K562 (cell line): ENCODE results near the gene TF. TPM values are rescaled to one million over a fixed set of nuclear protein-coding genes. Genes with fewer than 3 reads are reported as not detected.

Experiments
- BCL6 ChIP-seq: fragments of 250-450 bp; sonication (Bioruptor Pico); IDR thresholded peaks from 2 replicates; pipeline ENCODE4 v1.4.0; 2020
- CBX8 ChIP-seq: fragments of 200-600 bp; sonication (generic); IDR thresholded peaks from 2 replicates; pipeline ENCODE4 v1.6.1; 2012; ENCODE audit warnings: borderline replicate concordance, mixed run types, low read depth, mild to moderate bottlenecking, moderate library complexity, mixed read lengths, low read length, control low read depth, inconsistent platforms; ENCODE audit not compliant: poor library complexity, severe bottlenecking; ENCODE audit errors: extremely low read depth
- KLF1 ChIP-seq: fragments of 450-650 bp; IDR thresholded peaks from 2 replicates; pipeline ENCODE4 v1.6.1; 2016; ENCODE audit warnings: missing genetic modification characterization, missing compliant biosample characterization
- NFE2 ChIP-seq: IDR thresholded peaks from 2 replicates; pipeline ENCODE4 v1.6.1; 2014; ENCODE audit warnings: antibody characterized with exemption, low read depth
- RBM22 ChIP-seq: fragments of 200-400 bp; formaldehyde crosslinking; IDR thresholded peaks from 2 replicates; pipeline ENCODE4 v1.6.1; 2018; ENCODE audit warnings: low read length, low read depth; ENCODE audit not compliant: poor library complexity, severe bottlenecking
- SMARCC2 ChIP-seq: fragments of 450-650 bp; IDR thresholded peaks from 2 replicates; pipeline ENCODE4 v1.6.1; 2017; ENCODE audit warnings: antibody characterized with exemption, moderate library complexity, mild to moderate bottlenecking, low read depth
- ZBED1 ChIP-seq: IDR thresholded peaks from 2 replicates; pipeline ENCODE4 v1.6.1; 2014
- polyA plus RNA-seq, 8 experiments: library from polyadenylated mRNA; depleted of rRNA in 4 of 8; stranded (reverse) in 5 of 8; unstranded in 3 of 8; fragments of >200 nt; fragmentation: Nextera tagmentation in 2 of 8; fragmentation: Illumina TruSeq in 1 of 8; extraction: Ambion mirVana in 2 of 8; extraction: Trizol in 1 of 8; gene quantifications; 2 replicates each; pipeline versions ENCODE4 v1.2.1 to v1.2.3, GENCODE V29; 2011 to 2014; ENCODE audit warnings: inconsistent platforms in 1 of 8, missing spikeins in 1 of 8
- total RNA-seq, 7 experiments: library from RNA; depleted of rRNA in 6 of 7; stranded (reverse); fragments of >200 nt in 6 of 7; fragmentation: Illumina TruSeq in 2 of 7; extraction: Trizol in 2 of 7; gene quantifications; 2 replicates each; pipeline versions ENCODE4 v1.2.1 to v1.2.3, GENCODE V29; 2011 to 2021; ENCODE audit warnings: low replicate concordance in 1 of 7
- TF ChIP-seq, protein P1 (sequence below), 2 experiments: fragments of 450-650 bp in 1 of 2; sonication (generic) in 1 of 2; formaldehyde crosslinking in 1 of 2; IDR thresholded peaks; 2 replicates each; pipeline versions ENCODE4 v1.7.1 to v1.9.0; 2016 to 2022; ENCODE audit warnings: inconsistent platforms in 1 of 2, mild to moderate bottlenecking in 1 of 2, missing genetic modification reagents in 1 of 2

TF gene
- total and polyA plus RNA-seq, 9 of the 15 experiments (the other 6 are each of a cell fraction or from before 2014, with no cell fraction given), result 0.09 to 9.2 (median 3.1) TPM

DNA sequence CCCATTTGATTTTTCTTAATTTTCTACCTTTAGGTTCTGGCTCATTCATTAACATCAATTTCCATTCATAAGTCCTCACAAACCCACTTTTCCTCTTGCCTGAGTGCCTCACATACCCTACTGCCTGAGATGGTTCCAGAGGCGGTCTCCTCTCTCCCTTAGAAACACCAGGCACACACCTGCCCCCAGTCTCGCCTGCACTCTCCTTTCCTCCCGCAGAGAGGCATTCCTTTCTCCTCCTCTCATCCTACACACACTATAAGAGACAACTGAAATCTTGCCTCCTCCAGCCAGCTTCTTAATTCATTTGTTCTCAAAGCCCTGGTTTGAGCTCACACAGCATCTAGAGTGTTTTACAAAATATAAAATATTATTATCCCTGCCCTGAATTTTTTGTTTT is 27.5 kb downstream of the TF start (continued):
- TF ChIP-seq, protein P1, sequence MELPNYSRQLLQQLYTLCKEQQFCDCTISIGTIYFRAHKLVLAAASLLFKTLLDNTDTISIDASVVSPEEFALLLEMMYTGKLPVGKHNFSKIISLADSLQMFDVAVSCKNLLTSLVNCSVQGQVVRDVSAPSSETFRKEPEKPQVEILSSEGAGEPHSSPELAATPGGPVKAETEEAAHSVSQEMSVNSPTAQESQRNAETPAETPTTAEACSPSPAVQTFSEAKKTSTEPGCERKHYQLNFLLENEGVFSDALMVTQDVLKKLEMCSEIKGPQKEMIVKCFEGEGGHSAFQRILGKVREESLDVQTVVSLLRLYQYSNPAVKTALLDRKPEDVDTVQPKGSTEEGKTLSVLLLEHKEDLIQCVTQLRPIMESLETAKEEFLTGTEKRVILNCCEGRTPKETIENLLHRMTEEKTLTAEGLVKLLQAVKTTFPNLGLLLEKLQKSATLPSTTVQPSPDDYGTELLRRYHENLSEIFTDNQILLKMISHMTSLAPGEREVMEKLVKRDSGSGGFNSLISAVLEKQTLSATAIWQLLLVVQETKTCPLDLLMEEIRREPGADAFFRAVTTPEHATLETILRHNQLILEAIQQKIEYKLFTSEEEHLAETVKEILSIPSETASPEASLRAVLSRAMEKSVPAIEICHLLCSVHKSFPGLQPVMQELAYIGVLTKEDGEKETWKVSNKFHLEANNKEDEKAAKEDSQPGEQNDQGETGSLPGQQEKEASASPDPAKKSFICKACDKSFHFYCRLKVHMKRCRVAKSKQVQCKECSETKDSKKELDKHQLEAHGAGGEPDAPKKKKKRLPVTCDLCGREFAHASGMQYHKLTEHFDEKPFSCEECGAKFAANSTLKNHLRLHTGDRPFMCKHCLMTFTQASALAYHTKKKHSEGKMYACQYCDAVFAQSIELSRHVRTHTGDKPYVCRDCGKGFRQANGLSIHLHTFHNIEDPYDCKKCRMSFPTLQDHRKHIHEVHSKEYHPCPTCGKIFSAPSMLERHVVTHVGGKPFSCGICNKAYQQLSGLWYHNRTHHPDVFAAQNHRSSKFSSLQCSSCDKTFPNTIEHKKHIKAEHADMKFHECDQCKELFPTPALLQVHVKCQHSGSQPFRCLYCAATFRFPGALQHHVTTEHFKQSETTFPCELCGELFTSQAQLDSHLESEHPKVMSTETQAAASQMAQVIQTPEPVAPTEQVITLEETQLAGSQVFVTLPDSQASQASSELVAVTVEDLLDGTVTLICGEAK (IDR thresholded peaks at IDR 0.05), result no peak
- TF ChIP-seq, protein P1 (CRISPR knock-in tag; IDR thresholded peaks at IDR 0.05), result no peak
- TF ChIP-seq NFE2 (no peak), BCL6 (CRISPR knock-in tag) (no peak), CBX8 (no peak), KLF1 (tag) (no peak), RBM22 (no peak), SMARCC2 (no peak), ZBED1 (no peak)
